Activated CD4-positive, alpha-beta T cell treated with anti-CD3 and anti-CD28 coated beads, Interleukin-2, amount 10 ng/mL, durations not matched to agents 7 days and 5 days (primary cell): Measurements from ENCODE around the gene ATP2C1. TPM values are rescaled to one million over a fixed set of nuclear protein-coding genes. Genes with fewer than 3 reads are reported as not detected.
A peak's percentile ranks its signal among the peaks of the same experiment; 100 is the strongest.

Experiments used
- CTCF ChIA-PET: fragments of 350-600 bp; sonication (Branson Sonifier 250); formaldehyde crosslinking; loops from one replicate; lab custom pipeline; 2021; ENCODE audit warnings: antibody characterized with exemption; lab: Charles Lee
- POLR2A ChIA-PET: fragments of 350-600 bp; sonication (Branson Sonifier 250); formaldehyde crosslinking; loops from one replicate; lab custom pipeline; 2021; ENCODE audit warnings: antibody characterized with exemption; lab: Charles Lee
- DNase-seq: peaks from one replicate; pipeline ENCODE4 v3.0.0-alpha.2; 2020
- H3K27ac Mint-ChIP-seq: one replicate; pipeline ENCODE4 v1.8.0; 2021; ENCODE audit warnings: mild to moderate bottlenecking, moderate library complexity, mixed read lengths
- H3K27me3 Mint-ChIP-seq: one replicate; pipeline ENCODE4 v1.8.0; 2021; ENCODE audit warnings: mixed read lengths
- H3K36me3 Mint-ChIP-seq: one replicate; pipeline ENCODE4 v1.8.0; 2021; ENCODE audit warnings: low read depth, mixed read lengths
- H3K4me1 Mint-ChIP-seq: one replicate; pipeline ENCODE4 v1.8.0; 2021; ENCODE audit warnings: mixed read lengths
- H3K4me3 Mint-ChIP-seq: one replicate; pipeline ENCODE4 v1.8.0; 2021; ENCODE audit warnings: mild to moderate bottlenecking, moderate library complexity, mixed read lengths
- H3K9me3 Mint-ChIP-seq: one replicate; pipeline ENCODE4 v1.8.0; 2021; ENCODE audit warnings: mixed read lengths
- total RNA-seq, 2 experiments: library from RNA; stranded (reverse); gene quantifications; one replicate each; pipeline ENCODE4 v1.2.3, GENCODE V29; 2021

Gene ATP2C1
- total RNA-seq, 2 experiments from 2014 or later, result 58.4 to 58.5 TPM

GRCh38 chr3:130975251-130975650 is 81.4 kb downstream of the ATP2C1 start:
- no peak overlapping the region for H3K27ac Mint-ChIP-seq
- POLR2A ChIA-PET, result no interaction called here
- no peaks in the 10 kb centered on the region for H3K4me1 Mint-ChIP-seq
- H3K9me3 Mint-ChIP-seq, result no peaks in the 10 kb centered on the region
- no peak overlapping the region for H3K4me3 Mint-ChIP-seq
- H3K36me3 Mint-ChIP-seq, result peaks cover 37% of the 10 kb centered on the region
- no peaks in the 10 kb centered on the region for H3K27me3 Mint-ChIP-seq
- CTCF ChIA-PET, result interaction anchor here (0.6 kb wide), 1 partner anchor 216 kb away, joined by 3 read pairs; no protein-coding TSS in a partner anchor
- no peak for DNase-seq

GRCh38 chr3:130976706-130977105 is 82.8 kb downstream of the ATP2C1 start:
- H3K4me3 Mint-ChIP-seq, result no peak overlapping the region
- DNase-seq, result no peak
- H3K27me3 Mint-ChIP-seq, result no peaks in the 10 kb centered on the region
- ChIA-PET POLR2A (no interaction called here), CTCF (interaction anchor here (0.8 kb wide), 1 partner anchor 83 kb away, joined by 3 read pairs; the partner anchor contains the start of gene ATP2C1)
- H3K9me3 Mint-ChIP-seq, result no peaks in the 10 kb centered on the region
- H3K4me1 Mint-ChIP-seq, result no peaks in the 10 kb centered on the region
- H3K27ac Mint-ChIP-seq, result no peak overlapping the region
- peaks cover 27% of the 10 kb centered on the region for H3K36me3 Mint-ChIP-seq

- no peak overlapping the region for H3K4me3 Mint-ChIP-seq
- no peak for DNase-seq
- POLR2A ChIA-PET, result no interaction called here
- no peak overlapping the region for H3K27ac Mint-ChIP-seq
- no peaks in the 10 kb centered on the region for H3K27me3 Mint-ChIP-seq
- no peaks in the 10 kb centered on the region for H3K4me1 Mint-ChIP-seq
- no peaks in the 10 kb centered on the region for H3K9me3 Mint-ChIP-seq
- H3K36me3 Mint-ChIP-seq, result peaks cover 18% of the 10 kb centered on the region
- CTCF ChIA-PET, result interaction anchor here (1.5 kb wide), 1 partner anchor 32 kb away, joined by 3 read pairs; no protein-coding TSS in a partner anchor
Observed at GRCh38 chr3:130979117-130979516, 85.2 kb downstream of the ATP2C1 start.

- ChIA-PET POLR2A (no interaction called here), CTCF (no interaction called here)
- H3K9me3 Mint-ChIP-seq, result no peaks in the 10 kb centered on the region
- no peaks in the 10 kb centered on the region for H3K4me1 Mint-ChIP-seq
- DNase-seq, result no peak
- peaks cover 21% of the 10 kb centered on the region for H3K36me3 Mint-ChIP-seq
- H3K27ac Mint-ChIP-seq, result no peak overlapping the region
- no peak overlapping the region for H3K4me3 Mint-ChIP-seq
- H3K27me3 Mint-ChIP-seq, result no peaks in the 10 kb centered on the region
Observed at GRCh38 chr3:130981469-130981868, 87.6 kb downstream of the ATP2C1 start.

GRCh38 chr3:130990282-130990681 is 96.4 kb downstream of the ATP2C1 start:
- Mint-ChIP-seq H3K27me3 (no peaks in the 10 kb centered on the region), H3K4me1 (no peaks in the 10 kb centered on the region), H3K9me3 (no peaks in the 10 kb centered on the region), H3K27ac (no peak overlapping the region), H3K4me3 (no peak overlapping the region), H3K36me3 (peaks cover 16% of the 10 kb centered on the region)
- CTCF ChIA-PET, result no interaction called here
- no peak for DNase-seq
- POLR2A ChIA-PET, result no interaction called here

GRCh38 chr3:130991126-130991525 is 97.2 kb downstream of the ATP2C1 start:
- no peak overlapping the region for H3K27ac Mint-ChIP-seq
- H3K27me3 Mint-ChIP-seq, result no peaks in the 10 kb centered on the region
- no peaks in the 10 kb centered on the region for H3K4me1 Mint-ChIP-seq
- H3K4me3 Mint-ChIP-seq, result no peak overlapping the region
- ChIA-PET CTCF (interaction anchor here (1.0 kb wide), 1 partner anchor 54 kb away, joined by 4 read pairs; no protein-coding TSS in a partner anchor), POLR2A (no interaction called here)
- H3K36me3 Mint-ChIP-seq, result peaks cover 13% of the 10 kb centered on the region
- no peak for DNase-seq
- no peaks in the 10 kb centered on the region for H3K9me3 Mint-ChIP-seq

GRCh38 chr3:130992344-130992743 is 98.5 kb downstream of the ATP2C1 start:
- no peak for DNase-seq
- no peak overlapping the region for H3K4me3 Mint-ChIP-seq
- POLR2A ChIA-PET, result no interaction called here
- H3K36me3 Mint-ChIP-seq, result peaks cover 15% of the 10 kb centered on the region
- H3K27ac Mint-ChIP-seq, result no peak overlapping the region
- no peaks in the 10 kb centered on the region for H3K27me3 Mint-ChIP-seq
- CTCF ChIA-PET, result no interaction called here
- H3K4me1 Mint-ChIP-seq, result no peaks in the 10 kb centered on the region
- no peaks in the 10 kb centered on the region for H3K9me3 Mint-ChIP-seq

- H3K4me1 Mint-ChIP-seq, result peaks cover under 1% of the 10 kb centered on the region
- no peaks in the 10 kb centered on the region for H3K27me3 Mint-ChIP-seq
- peaks cover 19% of the 10 kb centered on the region for H3K36me3 Mint-ChIP-seq
- H3K9me3 Mint-ChIP-seq, result no peaks in the 10 kb centered on the region
- CTCF ChIA-PET, result no interaction called here
- no peak overlapping the region for H3K4me3 Mint-ChIP-seq
- POLR2A ChIA-PET, result no interaction called here
- no peak for DNase-seq
- H3K27ac Mint-ChIP-seq, result no peak overlapping the region
Observed at GRCh38 chr3:130997289-130997688, 103.4 kb downstream of the ATP2C1 start.

- no peak overlapping the region for H3K27ac Mint-ChIP-seq
- POLR2A ChIA-PET, result no interaction called here
- no peaks in the 10 kb centered on the region for H3K27me3 Mint-ChIP-seq
- CTCF ChIA-PET, result no interaction called here
- peaks cover 15% of the 10 kb centered on the region for H3K4me1 Mint-ChIP-seq
- peaks cover 33% of the 10 kb centered on the region for H3K36me3 Mint-ChIP-seq
- DNase-seq, result no peak
- no peak overlapping the region for H3K4me3 Mint-ChIP-seq
- no peaks in the 10 kb centered on the region for H3K9me3 Mint-ChIP-seq
Observed at GRCh38 chr3:131001071-131001470, 107.2 kb downstream of the ATP2C1 start.

- no peak overlapping the region for H3K4me3 Mint-ChIP-seq
- no peaks in the 10 kb centered on the region for H3K9me3 Mint-ChIP-seq
- peaks cover 36% of the 10 kb centered on the region for H3K36me3 Mint-ChIP-seq
- H3K4me1 Mint-ChIP-seq, result peaks cover 15% of the 10 kb centered on the region
- no peaks in the 10 kb centered on the region for H3K27me3 Mint-ChIP-seq
- no peak for DNase-seq
- ChIA-PET CTCF (interaction anchor here (1.1 to 3.1 kb wide), 3 partner anchors 9 to 262 kb away, joined by 3 to 10 read pairs (median 4); no protein-coding TSS in a partner anchor), POLR2A (no interaction called here)
- H3K27ac Mint-ChIP-seq, result peak overlapping the region; percentile 3
Observed at GRCh38 chr3:131004603-131005002, 110.7 kb downstream of the ATP2C1 start.

- no peaks in the 10 kb centered on the region for H3K27me3 Mint-ChIP-seq
- H3K4me1 Mint-ChIP-seq, result peaks cover 14% of the 10 kb centered on the region
- H3K9me3 Mint-ChIP-seq, result no peaks in the 10 kb centered on the region
- H3K36me3 Mint-ChIP-seq, result peaks cover 40% of the 10 kb centered on the region
- no peak overlapping the region for H3K4me3 Mint-ChIP-seq
- DNase-seq, result no peak
- CTCF ChIA-PET, result interaction anchor here (0.6 kb wide), 1 partner anchor 106 kb away, joined by 3 read pairs; no protein-coding TSS in a partner anchor
- H3K27ac Mint-ChIP-seq, result no peak overlapping the region
- POLR2A ChIA-PET, result no interaction called here
Observed at GRCh38 chr3:131007256-131007655, 113.4 kb downstream of the ATP2C1 start.

- ChIA-PET CTCF (interaction anchor here (0.6 kb wide), 1 partner anchor 106 kb away, joined by 3 read pairs; no protein-coding TSS in a partner anchor), POLR2A (no interaction called here)
- no peak for DNase-seq
- Mint-ChIP-seq H3K4me1 (peaks cover 13% of the 10 kb centered on the region), H3K4me3 (no peak overlapping the region), H3K27ac (no peak overlapping the region), H3K27me3 (no peaks in the 10 kb centered on the region), H3K36me3 (peaks cover 40% of the 10 kb centered on the region), H3K9me3 (no peaks in the 10 kb centered on the region)
Observed at GRCh38 chr3:131007782-131008181, 113.9 kb downstream of the ATP2C1 start.

- POLR2A ChIA-PET, result no interaction called here
- Mint-ChIP-seq H3K4me1 (peaks cover 12% of the 10 kb centered on the region), H3K4me3 (no peak overlapping the region), H3K27me3 (no peaks in the 10 kb centered on the region), H3K36me3 (peaks cover 45% of the 10 kb centered on the region), H3K27ac (no peak overlapping the region), H3K9me3 (no peaks in the 10 kb centered on the region)
- CTCF ChIA-PET, result no interaction called here
- DNase-seq, result no peak
Observed at GRCh38 chr3:131008326-131008725, 114.4 kb downstream of the ATP2C1 start.

GRCh38 chr3:131009698-131010097 is 115.8 kb downstream of the ATP2C1 start:
- no peak overlapping the region for H3K27ac Mint-ChIP-seq
- no peak overlapping the region for H3K4me3 Mint-ChIP-seq
- DNase-seq, result no peak
- no peaks in the 10 kb centered on the region for H3K27me3 Mint-ChIP-seq
- H3K9me3 Mint-ChIP-seq, result no peaks in the 10 kb centered on the region
- ChIA-PET POLR2A (no interaction called here), CTCF (no interaction called here)
- H3K36me3 Mint-ChIP-seq, result peaks cover 42% of the 10 kb centered on the region
- H3K4me1 Mint-ChIP-seq, result peaks cover 8% of the 10 kb centered on the region
